CD8-positive, alpha-beta memory T cell (primary cell): ENCODE measurements around the gene CENPX. TPM values are rescaled to one million over a fixed set of nuclear protein-coding genes. Genes with fewer than 3 reads are reported as not detected.

Experiments
- CTCF ChIA-PET: fragments of 350-600 bp; sonication (Branson Sonifier 250); formaldehyde crosslinking; loops from one replicate; lab custom pipeline; 2021; ENCODE audit warnings: antibody characterized with exemption; lab: Charles Lee
- POLR2A ChIA-PET: fragments of 350-600 bp; sonication (Branson Sonifier 250); formaldehyde crosslinking; loops from one replicate; lab custom pipeline; 2021; ENCODE audit warnings: antibody characterized with exemption; lab: Charles Lee
- DNase-seq, 5 donors: peaks; one replicate each; pipeline versions ENCODE4 v3.0.0 to v3.0.0-alpha.2; 2020 to 2022; ENCODE audit warnings: mixed read lengths in 1 of 5
- H3K27ac ChIP-seq: one replicate; pipeline ENCODE4 v1.7.0; 2013; ENCODE audit warnings: low read depth, mild to moderate bottlenecking, low read length, moderate library complexity
- H3K27me3 ChIP-seq: 2 replicates; pipeline ENCODE4 v1.7.0; 2013; ENCODE audit warnings: low read length, mild to moderate bottlenecking; ENCODE audit not compliant: insufficient read depth, poor library complexity, severe bottlenecking
- H3K36me3 ChIP-seq: 2 replicates; pipeline ENCODE4 v1.7.0; 2013; ENCODE audit warnings: mild to moderate bottlenecking, low read length, moderate library complexity; ENCODE audit not compliant: insufficient read depth
- H3K4me1 ChIP-seq: 2 replicates; pipeline ENCODE4 v1.7.0; 2013; ENCODE audit warnings: mild to moderate bottlenecking, low read length, moderate library complexity; ENCODE audit not compliant: insufficient read depth
- H3K4me3 ChIP-seq: 2 replicates; pipeline ENCODE4 v1.7.0; 2013; ENCODE audit warnings: mild to moderate bottlenecking, low read length
- H3K9me3 ChIP-seq: 2 replicates; pipeline ENCODE4 v1.7.0; 2013; ENCODE audit warnings: mild to moderate bottlenecking, low read length
- H3K27ac Mint-ChIP-seq, 8 donors: one replicate each; pipeline ENCODE4 v1.8.0; 2020 to 2021; ENCODE audit warnings: mixed read lengths in 8 of 8, mild to moderate bottlenecking in 6 of 8, inconsistent platforms in 3 of 8, moderate library complexity in 3 of 8
- H3K27me3 Mint-ChIP-seq, 2 donors: one replicate each; pipeline ENCODE4 v1.8.0; 2020 to 2021; ENCODE audit warnings: mixed read lengths in 2 of 2, mild to moderate bottlenecking in 1 of 2, moderate library complexity in 1 of 2
- H3K36me3 Mint-ChIP-seq, 3 donors: one replicate each; pipeline ENCODE4 v1.8.0; 2020 to 2021; ENCODE audit warnings: mixed read lengths in 3 of 3, inconsistent platforms in 1 of 3, mild to moderate bottlenecking in 1 of 3
- H3K4me1 Mint-ChIP-seq, 3 donors: one replicate each; pipeline ENCODE4 v1.8.0; 2020 to 2021; ENCODE audit warnings: mixed read lengths in 3 of 3, inconsistent platforms in 1 of 3, mild to moderate bottlenecking in 1 of 3
- H3K4me3 Mint-ChIP-seq, 7 donors: one replicate each; pipeline ENCODE4 v1.8.0; 2020 to 2021; ENCODE audit warnings: mixed read lengths in 7 of 7, mild to moderate bottlenecking in 6 of 7, moderate library complexity in 4 of 7, inconsistent platforms in 2 of 7
- H3K9me3 Mint-ChIP-seq, 5 donors: one replicate each; pipeline ENCODE4 v1.8.0; 2020 to 2022; ENCODE audit warnings: mixed read lengths in 5 of 5, mild to moderate bottlenecking in 3 of 5, moderate library complexity in 2 of 5, inconsistent platforms in 1 of 5
- polyA plus RNA-seq: library from polyadenylated mRNA; unstranded; fragments of 300-500 nt; fragmentation: Illumina TruSeq; gene quantifications from one replicate; pipeline ENCODE4 v1.2.3, GENCODE V29; 2021
- total RNA-seq, 2 experiments: library from RNA; stranded (reverse); gene quantifications; one replicate each; pipeline ENCODE4 v1.2.3, GENCODE V29; 2021

CENPX gene
- total and polyA plus RNA-seq, 3 experiments from 2014 or later, result 56.7 to 158 (median 143) TPM

DNA sequence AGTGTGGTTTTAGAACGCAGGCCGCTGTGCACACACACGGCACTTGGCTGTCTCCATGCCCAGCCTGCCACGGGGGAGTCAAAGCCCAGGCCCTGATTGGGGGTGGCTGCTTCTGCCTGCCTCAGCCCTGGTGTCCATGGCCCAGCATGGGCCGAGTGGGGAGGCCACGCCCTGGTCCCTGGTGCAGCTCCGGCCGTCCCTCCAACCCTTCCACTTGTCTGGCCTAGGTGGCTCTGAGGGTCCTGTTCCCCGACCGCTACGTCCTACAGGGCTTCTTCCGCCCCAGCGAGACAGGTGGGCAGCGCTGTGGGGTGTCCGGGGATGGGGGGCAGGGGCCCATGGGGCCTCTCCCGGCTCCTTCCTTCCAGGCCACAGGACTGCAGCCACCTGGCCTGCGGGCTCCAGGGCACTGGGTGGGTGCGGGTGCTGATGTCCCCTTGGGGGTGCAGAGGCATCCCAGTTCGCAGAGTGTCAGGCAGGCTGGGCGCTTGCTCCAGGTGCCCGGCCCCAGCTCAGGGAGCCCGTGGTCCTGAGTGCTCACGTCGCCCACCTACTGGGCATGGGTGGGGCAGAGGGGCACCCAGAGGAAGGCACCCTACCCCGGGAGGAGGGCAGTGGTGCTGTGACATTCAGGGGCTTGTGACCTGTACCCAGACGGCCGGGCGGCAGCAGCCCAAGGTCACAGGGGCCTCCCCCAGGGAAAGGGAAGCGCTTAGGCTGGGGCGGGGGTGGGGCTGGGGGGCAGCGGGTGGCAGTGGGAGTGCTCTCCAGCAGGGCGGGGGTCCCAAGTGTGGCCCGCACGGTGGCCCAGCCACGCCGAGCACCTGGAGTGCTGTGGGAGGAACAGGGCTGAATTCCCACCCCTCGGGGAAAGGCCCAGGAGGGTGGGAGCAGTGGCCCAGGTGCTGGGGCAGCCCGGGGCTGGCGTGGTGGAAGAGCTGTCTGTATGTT, 11.8 kb downstream of the CENPX start:
- ChIA-PET CTCF (interaction anchor here (1.0 kb wide), 1 partner anchor 9 kb away, joined by 4 read pairs; no protein-coding TSS in a partner anchor), POLR2A (interaction anchor here (0.7 kb wide), 1 partner anchor 113 kb away, joined by 5 read pairs; no protein-coding TSS in a partner anchor)
- H3K4me3 Mint-ChIP-seq, result no peak overlapping the region

DNA sequence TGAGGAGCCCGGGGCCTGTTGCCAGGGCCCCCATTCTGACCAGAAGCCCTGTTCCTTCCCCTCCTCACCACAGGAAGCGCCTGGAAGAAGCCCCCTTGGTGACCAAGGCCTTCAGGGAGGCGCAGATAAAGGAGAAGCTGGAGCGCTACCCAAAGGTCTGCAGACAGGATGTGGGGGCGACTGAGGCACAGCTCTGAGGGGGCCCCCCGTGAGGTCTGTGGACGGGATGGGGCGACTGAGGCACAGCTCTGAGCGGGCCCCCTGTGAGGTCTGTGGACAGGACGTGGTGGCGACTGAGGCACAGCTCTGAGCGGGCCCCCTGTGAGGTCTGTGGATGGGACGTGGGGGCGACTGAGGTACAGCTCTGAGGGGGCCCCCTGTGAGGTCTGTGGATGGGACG, 13.3 kb downstream of the CENPX start:
- no peak overlapping the region for H3K27ac ChIP-seq
- H3K4me1 Mint-ChIP-seq, result no peaks in the 10 kb centered on the region
- H3K27ac Mint-ChIP-seq, result no peak overlapping the region
- no peaks in the 10 kb centered on the region for H3K36me3 ChIP-seq
- H3K4me3 Mint-ChIP-seq, result no peak overlapping the region
- ChIA-PET CTCF (interaction anchor here (1.0 to 1.4 kb wide), 4 partner anchors 11 to 50 kb away, joined by 3 to 5 read pairs (median 4); no protein-coding TSS in a partner anchor), POLR2A (interaction anchor here (0.7 kb wide), 1 partner anchor 19 kb away, joined by 3 read pairs; no protein-coding TSS in a partner anchor)
- no peaks in the 10 kb centered on the region for H3K9me3 ChIP-seq
- no peaks in the 10 kb centered on the region for H3K27me3 Mint-ChIP-seq
- no peak overlapping the region for H3K4me3 ChIP-seq
- H3K4me1 ChIP-seq, result no peaks in the 10 kb centered on the region
- peaks cover 0 to 2% (median 0%) of the 10 kb centered on the region in 3 donors for H3K36me3 Mint-ChIP-seq
- H3K9me3 Mint-ChIP-seq, result no peaks in the 10 kb centered on the region
- no peaks in the 10 kb centered on the region for H3K27me3 ChIP-seq
- DNase-seq, result no peak

More for the DNA sequence above, 11.8 kb downstream of the CENPX start:
- Histone ChIP-seq H3K36me3 (no peaks in the 10 kb centered on the region), H3K27ac (no peak overlapping the region), H3K9me3 (no peaks in the 10 kb centered on the region), H3K4me3 (no peak overlapping the region), H3K27me3 (no peaks in the 10 kb centered on the region), H3K4me1 (no peaks in the 10 kb centered on the region)
- H3K27me3 Mint-ChIP-seq, result no peaks in the 10 kb centered on the region
- DNase-seq, result no peak
- no peaks in the 10 kb centered on the region for H3K4me1 Mint-ChIP-seq
- peaks cover 0 to 2% (median 0%) of the 10 kb centered on the region in 3 donors for H3K36me3 Mint-ChIP-seq
- H3K9me3 Mint-ChIP-seq, result no peaks in the 10 kb centered on the region
- H3K27ac Mint-ChIP-seq, result no peak overlapping the region

DNA sequence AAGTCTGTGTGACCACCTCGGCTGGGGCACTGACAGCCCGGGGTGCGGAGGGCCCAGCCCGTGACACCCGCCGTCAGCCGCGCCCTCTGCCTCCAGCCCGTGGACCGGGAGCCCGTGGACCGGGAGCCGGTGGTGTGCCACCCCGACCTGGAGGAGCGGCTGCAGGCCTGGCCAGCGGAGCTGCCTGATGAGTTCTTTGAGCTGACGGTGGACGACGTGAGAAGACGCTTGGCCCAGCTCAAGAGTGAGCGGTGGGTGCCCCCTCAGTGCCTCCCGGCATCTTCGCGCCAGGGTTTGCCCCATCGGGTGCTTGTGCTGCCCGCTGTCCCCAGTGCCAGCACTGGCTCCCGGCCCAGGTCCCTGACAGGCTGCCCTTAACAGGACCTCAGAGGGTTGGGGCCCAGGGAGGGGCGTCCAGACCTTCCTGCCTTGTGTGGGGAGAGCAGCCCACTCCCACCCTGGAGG, 13.7 kb downstream of the CENPX start:
- ChIA-PET CTCF (interaction anchor here (1.1 to 1.4 kb wide), 3 partner anchors 26 to 50 kb away, joined by 3 to 5 read pairs (median 3); no protein-coding TSS in a partner anchor), POLR2A (no interaction called here)
- no peak overlapping the region for H3K27ac ChIP-seq
- Mint-ChIP-seq H3K36me3 (peaks cover 0 to 2% (median 0%) of the 10 kb centered on the region in 3 donors), H3K4me1 (no peaks in the 10 kb centered on the region), H3K27ac (no peak overlapping the region), H3K9me3 (no peaks in the 10 kb centered on the region), H3K27me3 (no peaks in the 10 kb centered on the region), H3K4me3 (no peak overlapping the region)
- no peaks in the 10 kb centered on the region for H3K36me3 ChIP-seq
- no peaks in the 10 kb centered on the region for H3K9me3 ChIP-seq
- no peaks in the 10 kb centered on the region for H3K27me3 ChIP-seq
- H3K4me1 ChIP-seq, result no peaks in the 10 kb centered on the region
- DNase-seq, result no peak
- H3K4me3 ChIP-seq, result no peak overlapping the region

DNA sequence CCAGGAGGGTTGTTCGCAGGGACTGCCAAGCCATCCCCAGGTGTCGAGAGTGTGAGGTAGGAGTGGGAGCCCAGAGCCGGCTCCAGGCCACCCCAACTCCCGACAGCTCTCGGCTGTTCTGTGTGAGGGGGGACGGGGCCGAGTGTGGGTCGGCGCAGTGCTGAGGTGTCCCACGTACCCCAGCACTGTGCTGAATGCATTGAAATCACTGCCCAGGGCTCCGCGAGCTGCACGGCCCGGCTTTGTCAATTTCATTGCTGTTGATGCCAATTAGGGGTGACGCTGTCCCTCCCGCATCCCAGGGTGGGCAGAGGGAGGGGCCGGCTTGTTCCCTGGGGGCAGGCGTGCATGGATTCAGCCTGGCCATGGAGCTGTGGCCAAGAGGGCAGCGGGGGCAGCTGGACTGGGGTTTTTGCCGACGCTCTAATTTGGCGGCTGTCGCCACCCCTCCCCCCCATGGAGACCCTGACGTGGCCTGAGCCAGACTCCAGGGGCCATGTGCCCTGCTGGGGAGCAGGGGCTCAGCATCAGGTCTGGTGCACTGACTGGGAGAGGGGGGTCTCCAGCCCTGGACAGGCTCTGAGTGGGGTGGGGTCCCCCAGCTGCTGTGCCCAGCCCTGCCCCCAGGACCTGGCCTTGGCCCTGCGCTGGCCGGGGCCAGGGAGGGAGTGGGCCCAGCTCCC, 14.3 kb downstream of the CENPX start:
- no peaks in the 10 kb centered on the region for H3K9me3 ChIP-seq
- DNase-seq, result no peak
- Mint-ChIP-seq H3K4me1 (no peaks in the 10 kb centered on the region), H3K27me3 (no peaks in the 10 kb centered on the region), H3K9me3 (no peaks in the 10 kb centered on the region), H3K4me3 (no peak overlapping the region), H3K36me3 (peaks cover 0 to 2% (median 0%) of the 10 kb centered on the region in 3 donors), H3K27ac (no peak overlapping the region)
- no peaks in the 10 kb centered on the region for H3K4me1 ChIP-seq
- POLR2A ChIA-PET, result interaction anchor here (0.6 kb wide), 1 partner anchor 128 kb away, joined by 3 read pairs; no protein-coding TSS in a partner anchor
- no peaks in the 10 kb centered on the region for H3K27me3 ChIP-seq
- CTCF ChIA-PET, result interaction anchor here (1.1 to 1.4 kb wide), 2 partner anchors 29 to 49 kb away, joined by 3 to 5 read pairs; no protein-coding TSS in a partner anchor
- H3K36me3 ChIP-seq, result no peaks in the 10 kb centered on the region
- H3K4me3 ChIP-seq, result no peak overlapping the region
- no peak overlapping the region for H3K27ac ChIP-seq

GRCh38 chr17:82007495-82008257, 15.0 kb downstream of the CENPX start:
- no peak overlapping the region for H3K4me3 Mint-ChIP-seq
- no peaks in the 10 kb centered on the region for H3K4me1 Mint-ChIP-seq
- Histone ChIP-seq H3K4me1 (no peaks in the 10 kb centered on the region), H3K27ac (no peak overlapping the region), H3K9me3 (no peaks in the 10 kb centered on the region), H3K4me3 (no peak overlapping the region), H3K27me3 (no peaks in the 10 kb centered on the region), H3K36me3 (no peaks in the 10 kb centered on the region)
- CTCF ChIA-PET, result no interaction called here
- peaks cover 0 to under 1% (median 0%) of the 10 kb centered on the region in 3 donors for H3K36me3 Mint-ChIP-seq
- no peak overlapping the region for H3K27ac Mint-ChIP-seq
- H3K27me3 Mint-ChIP-seq, result no peaks in the 10 kb centered on the region
- POLR2A ChIA-PET, result interaction anchor here (0.6 kb wide), 1 partner anchor 128 kb away, joined by 3 read pairs; no protein-coding TSS in a partner anchor
- H3K9me3 Mint-ChIP-seq, result no peaks in the 10 kb centered on the region
- no peak for DNase-seq

DNA sequence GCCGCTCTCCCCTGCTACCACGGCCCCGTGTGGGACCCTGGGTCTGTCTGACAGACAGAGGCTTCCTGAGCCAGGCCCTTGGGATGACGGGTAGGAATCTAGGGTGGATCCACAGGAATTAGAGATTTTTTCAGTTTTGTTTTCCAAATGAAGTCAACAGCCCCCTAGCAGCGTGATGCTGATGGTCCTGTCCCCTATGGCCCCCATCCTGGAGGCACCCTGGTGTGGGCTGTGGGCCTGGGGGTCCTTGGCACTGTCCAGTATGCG, 15.5 kb downstream of the CENPX start:
- POLR2A ChIA-PET, result no interaction called here
- H3K4me1 ChIP-seq, result no peaks in the 10 kb centered on the region
- Mint-ChIP-seq H3K4me1 (no peaks in the 10 kb centered on the region), H3K27ac (no peak overlapping the region), H3K4me3 (no peak overlapping the region), H3K9me3 (no peaks in the 10 kb centered on the region), H3K27me3 (no peaks in the 10 kb centered on the region), H3K36me3 (no peaks in the 10 kb centered on the region)
- H3K27me3 ChIP-seq, result no peaks in the 10 kb centered on the region
- no peaks in the 10 kb centered on the region for H3K36me3 ChIP-seq
- H3K9me3 ChIP-seq, result no peaks in the 10 kb centered on the region
- H3K4me3 ChIP-seq, result no peak overlapping the region
- CTCF ChIA-PET, result no interaction called here
- no peak overlapping the region for H3K27ac ChIP-seq
- DNase-seq, result no peak

- POLR2A ChIA-PET, result no interaction called here
- Mint-ChIP-seq H3K27ac (no peak overlapping the region), H3K4me3 (no peak overlapping the region), H3K9me3 (no peaks in the 10 kb centered on the region), H3K36me3 (no peaks in the 10 kb centered on the region), H3K27me3 (no peaks in the 10 kb centered on the region), H3K4me1 (no peaks in the 10 kb centered on the region)
- no peak overlapping the region for H3K27ac ChIP-seq
- no peak overlapping the region for H3K4me3 ChIP-seq
- H3K27me3 ChIP-seq, result no peaks in the 10 kb centered on the region
- DNase-seq, result no peak
- no peaks in the 10 kb centered on the region for H3K9me3 ChIP-seq
- H3K36me3 ChIP-seq, result no peaks in the 10 kb centered on the region
- H3K4me1 ChIP-seq, result no peaks in the 10 kb centered on the region
- CTCF ChIA-PET, result no interaction called here
Measured at GRCh38 chr17:82006468-82007227, 16.0 kb downstream of the CENPX start.
